ENCODE measurements around the gene SANBR.
"Not testable (repeated sequence)": the region's sequence is repeated elsewhere in the genome, so short reads cannot be mapped to it uniquely, and the experiment has no call there.

The SANBR gene

DNA sequence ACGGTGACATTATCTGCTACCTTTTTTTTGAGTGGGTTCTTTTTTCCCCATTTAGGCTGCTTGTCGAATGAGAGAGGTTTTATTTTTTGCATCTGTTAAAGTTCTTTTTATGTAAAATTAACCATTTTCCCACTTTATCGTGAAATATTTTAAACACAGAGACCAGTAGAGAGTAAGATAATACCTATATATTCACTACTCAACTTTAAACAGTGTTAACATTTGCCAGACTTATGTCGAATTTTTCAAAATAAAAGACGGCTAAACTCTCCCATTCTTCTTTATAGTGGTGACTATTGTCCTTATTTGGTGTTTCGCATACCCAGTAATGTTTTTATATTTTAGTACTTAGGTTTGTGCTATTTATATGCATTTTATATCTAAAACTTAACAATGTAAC, 46.9 kb upstream of the SANBR start:
- H3K27ac ChIP-seq, result no peak overlapping the region
- TF ChIP-seq, protein P1, sequence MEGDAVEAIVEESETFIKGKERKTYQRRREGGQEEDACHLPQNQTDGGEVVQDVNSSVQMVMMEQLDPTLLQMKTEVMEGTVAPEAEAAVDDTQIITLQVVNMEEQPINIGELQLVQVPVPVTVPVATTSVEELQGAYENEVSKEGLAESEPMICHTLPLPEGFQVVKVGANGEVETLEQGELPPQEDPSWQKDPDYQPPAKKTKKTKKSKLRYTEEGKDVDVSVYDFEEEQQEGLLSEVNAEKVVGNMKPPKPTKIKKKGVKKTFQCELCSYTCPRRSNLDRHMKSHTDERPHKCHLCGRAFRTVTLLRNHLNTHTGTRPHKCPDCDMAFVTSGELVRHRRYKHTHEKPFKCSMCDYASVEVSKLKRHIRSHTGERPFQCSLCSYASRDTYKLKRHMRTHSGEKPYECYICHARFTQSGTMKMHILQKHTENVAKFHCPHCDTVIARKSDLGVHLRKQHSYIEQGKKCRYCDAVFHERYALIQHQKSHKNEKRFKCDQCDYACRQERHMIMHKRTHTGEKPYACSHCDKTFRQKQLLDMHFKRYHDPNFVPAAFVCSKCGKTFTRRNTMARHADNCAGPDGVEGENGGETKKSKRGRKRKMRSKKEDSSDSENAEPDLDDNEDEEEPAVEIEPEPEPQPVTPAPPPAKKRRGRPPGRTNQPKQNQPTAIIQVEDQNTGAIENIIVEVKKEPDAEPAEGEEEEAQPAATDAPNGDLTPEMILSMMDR (conservative IDR thresholded peaks at IDR 0.05), result no peak
- no peak for TF ChIP-seq ZFX (IDR thresholded peaks at IDR 0.05)

DNA sequence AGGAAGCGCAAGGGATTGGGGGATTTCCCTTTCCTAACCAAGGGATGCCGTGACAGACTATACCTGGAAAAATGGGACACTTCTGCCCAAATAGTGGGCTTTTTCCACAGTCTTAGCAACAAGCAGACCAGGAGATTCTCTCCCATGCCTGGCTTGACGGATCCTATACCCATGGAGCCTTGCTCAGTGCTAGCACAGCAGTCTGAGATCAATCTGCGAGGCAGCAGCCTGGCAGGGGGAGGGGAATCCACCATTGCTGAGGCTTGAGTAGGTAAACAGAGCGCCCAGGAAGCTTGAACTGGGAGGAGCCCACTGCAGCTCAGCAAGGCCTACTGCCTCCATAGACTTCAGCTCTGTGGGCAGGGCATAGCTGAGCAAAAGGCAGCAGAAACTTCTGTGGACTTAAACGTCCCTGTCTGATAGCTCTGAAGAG, 44.4 kb upstream of the SANBR start:
- no peak for TF ChIP-seq ZFX (IDR thresholded peaks at IDR 0.05)
- TF ChIP-seq, protein P1 (conservative IDR thresholded peaks at IDR 0.05), result no peak

DNA sequence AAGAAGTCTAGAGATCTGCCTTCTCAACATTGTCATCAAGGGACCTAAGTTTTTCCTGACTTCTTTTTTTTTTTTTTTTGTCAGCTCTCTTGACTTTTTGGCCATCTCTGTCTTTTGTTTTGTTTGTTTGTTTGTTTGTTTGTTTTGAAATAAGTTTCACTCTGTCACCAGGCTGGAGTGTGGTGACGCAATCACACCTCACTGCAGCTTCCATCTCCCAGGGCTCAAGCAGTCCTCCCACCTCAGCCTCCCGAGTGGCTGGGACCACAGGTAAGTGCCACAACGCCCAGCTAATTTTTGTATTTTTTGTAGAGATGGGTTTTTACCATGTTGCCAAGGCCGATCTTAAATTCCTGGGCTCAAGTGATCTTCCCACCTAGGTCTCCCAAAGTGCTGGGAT, 42.0 kb upstream of the SANBR start:
- no peak overlapping the region for H3K27ac ChIP-seq
- TF ChIP-seq, protein P1 (conservative IDR thresholded peaks at IDR 0.05), result no peak

More for the DNA sequence above, 44.4 kb upstream of the SANBR start:
- H3K27ac ChIP-seq, result no peak overlapping the region

GRCh38 chr2:61029533-61029932, 36.1 kb upstream of the SANBR start:
- no peak for TF ChIP-seq ZFX (IDR thresholded peaks at IDR 0.05)
- TF ChIP-seq, protein P1 (conservative IDR thresholded peaks at IDR 0.05), result no peak
- H3K27ac ChIP-seq, result no peak overlapping the region

DNA sequence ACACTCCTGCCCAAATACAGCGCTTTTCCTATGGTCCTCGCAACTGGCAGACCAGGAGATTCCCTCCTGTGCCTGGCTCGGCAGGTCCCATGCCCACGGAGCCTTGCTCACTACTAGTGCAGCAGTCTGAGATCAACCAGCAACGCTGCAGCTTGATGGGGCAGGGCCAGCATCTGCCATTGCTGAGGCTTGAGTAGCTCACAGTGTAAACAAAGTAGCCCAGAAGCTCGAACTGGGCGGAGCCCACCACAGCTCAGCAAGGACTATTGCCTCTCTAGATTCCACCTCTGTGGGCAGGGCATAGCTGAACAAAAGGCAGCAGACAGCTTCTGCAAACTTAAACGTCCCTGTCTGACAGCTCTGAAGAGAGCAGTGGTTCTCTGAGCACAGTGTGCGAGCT, 31.1 kb upstream of the SANBR start:
- not testable (repeated sequence) for H3K27ac ChIP-seq

- H3K27ac ChIP-seq, result not testable (repeated sequence)
Observed at GRCh38 chr2:61036643-61037042, 29.0 kb upstream of the SANBR start.

GRCh38 chr2:61042807-61043206, 22.9 kb upstream of the SANBR start:
- no peak overlapping the region for H3K27ac ChIP-seq
- no peak for TF ChIP-seq ZFX (IDR thresholded peaks at IDR 0.05)
- TF ChIP-seq, protein P1 (conservative IDR thresholded peaks at IDR 0.05), result no peak

DNA sequence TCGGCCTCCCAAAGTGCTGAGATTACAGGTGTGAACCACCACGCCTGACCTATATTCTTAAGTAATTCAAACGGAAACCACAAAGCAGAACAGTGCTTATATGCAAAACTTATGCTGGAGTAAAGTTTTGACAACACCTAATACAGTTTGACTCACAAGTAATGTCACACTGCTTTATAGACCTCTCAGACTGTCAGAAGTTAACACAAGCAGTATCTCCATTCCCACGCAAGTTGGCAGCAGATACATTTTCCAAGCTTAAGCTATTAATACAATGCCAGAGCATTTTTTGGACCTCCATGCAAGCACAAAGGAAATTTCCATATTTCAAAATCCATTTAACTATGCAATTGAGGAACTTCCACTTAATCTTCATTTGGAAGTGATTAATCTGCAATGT, 21.0 kb upstream of the SANBR start:
- H3K27ac ChIP-seq, result no peak overlapping the region
- TF ChIP-seq, protein P1 (conservative IDR thresholded peaks at IDR 0.05), result no peak
- no peak for TF ChIP-seq ZFX (IDR thresholded peaks at IDR 0.05)

GRCh38 chr2:61045226-61045625, 20.4 kb upstream of the SANBR start:
- H3K27ac ChIP-seq, result no peak overlapping the region
- no peak for TF ChIP-seq ZFX (IDR thresholded peaks at IDR 0.05)
- TF ChIP-seq, protein P1 (conservative IDR thresholded peaks at IDR 0.05), result no peak
